GM13976 (cell line): ENCODE data around the gene FGF21.

Experiments used
- DNase-seq: peaks from one replicate; pipeline ENCODE4 v3.0.0; 2012; ENCODE audit warnings: low spot score
- in situ Hi-C: fragments of 300-500 bp; cut with MboI; formaldehyde crosslinking; loops from one replicate; pipeline ENCODE4 v1.12.0; 2022; ENCODE audit warnings: low sequenced_read_pairs, mixed read lengths, inconsistent platforms; ENCODE audit not compliant: unreplicated experiment
- TF ChIP-seq, protein P1 (sequence below): IDR thresholded peaks from 2 replicates; pipeline ENCODE4 v1.5.1; 2012; ENCODE audit warnings: borderline replicate concordance, mild to moderate bottlenecking; ENCODE audit not compliant: insufficient read depth; ENCODE audit errors: extremely low read depth, missing control alignments, control extremely low read depth

FGF21 gene

DNA sequence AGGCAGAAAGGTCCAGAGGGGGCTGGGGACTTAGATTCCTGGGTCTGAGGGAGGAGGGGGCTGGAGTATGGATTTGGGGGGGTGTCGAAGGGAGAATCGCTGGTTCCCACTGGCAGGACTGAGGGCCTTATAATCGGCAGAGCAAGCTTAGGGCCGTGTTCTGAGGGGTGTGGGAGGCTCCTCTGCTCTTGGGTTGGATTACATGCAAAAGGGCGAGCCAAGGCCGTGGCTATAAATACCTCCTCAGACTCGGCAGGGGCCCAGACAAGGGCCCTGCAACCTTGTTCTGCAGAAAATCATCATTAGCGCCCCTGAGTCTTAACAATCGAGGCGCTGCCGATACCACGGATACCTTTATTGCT, 35.1 kb upstream of the FGF21 start:
- TF ChIP-seq, protein P1, sequence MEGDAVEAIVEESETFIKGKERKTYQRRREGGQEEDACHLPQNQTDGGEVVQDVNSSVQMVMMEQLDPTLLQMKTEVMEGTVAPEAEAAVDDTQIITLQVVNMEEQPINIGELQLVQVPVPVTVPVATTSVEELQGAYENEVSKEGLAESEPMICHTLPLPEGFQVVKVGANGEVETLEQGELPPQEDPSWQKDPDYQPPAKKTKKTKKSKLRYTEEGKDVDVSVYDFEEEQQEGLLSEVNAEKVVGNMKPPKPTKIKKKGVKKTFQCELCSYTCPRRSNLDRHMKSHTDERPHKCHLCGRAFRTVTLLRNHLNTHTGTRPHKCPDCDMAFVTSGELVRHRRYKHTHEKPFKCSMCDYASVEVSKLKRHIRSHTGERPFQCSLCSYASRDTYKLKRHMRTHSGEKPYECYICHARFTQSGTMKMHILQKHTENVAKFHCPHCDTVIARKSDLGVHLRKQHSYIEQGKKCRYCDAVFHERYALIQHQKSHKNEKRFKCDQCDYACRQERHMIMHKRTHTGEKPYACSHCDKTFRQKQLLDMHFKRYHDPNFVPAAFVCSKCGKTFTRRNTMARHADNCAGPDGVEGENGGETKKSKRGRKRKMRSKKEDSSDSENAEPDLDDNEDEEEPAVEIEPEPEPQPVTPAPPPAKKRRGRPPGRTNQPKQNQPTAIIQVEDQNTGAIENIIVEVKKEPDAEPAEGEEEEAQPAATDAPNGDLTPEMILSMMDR: no peak
- in situ Hi-C loops: no loop called here
- no peak for DNase-seq

DNA sequence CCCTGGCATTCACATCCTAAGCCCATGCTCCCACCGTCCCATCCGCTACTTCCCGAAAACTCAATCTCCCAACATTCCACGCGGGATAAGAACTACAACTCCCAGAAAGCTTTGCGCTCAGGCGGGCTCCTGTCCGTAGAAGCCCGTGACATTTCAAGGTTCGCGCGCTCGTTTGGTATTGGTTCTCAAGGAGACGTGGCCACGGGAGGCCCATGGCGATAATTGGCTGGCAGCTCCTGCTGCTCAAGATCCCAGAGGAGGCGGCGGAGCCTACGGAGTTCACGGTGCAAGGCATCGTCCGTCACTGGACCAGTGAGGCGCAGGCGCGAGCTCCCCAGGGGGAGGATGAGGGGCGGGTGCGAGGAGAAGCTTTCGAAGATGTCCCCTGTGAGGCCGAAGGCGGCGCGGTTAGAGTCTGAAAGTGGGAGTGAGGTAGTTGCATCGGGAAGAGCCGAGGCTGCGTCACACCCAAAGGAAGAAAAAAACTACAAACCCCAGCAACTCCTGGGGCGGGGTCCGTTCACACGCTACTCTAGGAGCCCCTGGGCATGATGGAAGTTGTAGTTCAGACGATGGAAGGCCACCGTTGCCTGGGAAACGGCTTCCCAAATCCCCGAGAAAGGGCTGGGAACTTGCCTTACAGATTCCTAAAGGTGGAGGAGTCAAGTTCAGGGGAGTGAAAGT, 34.6 kb upstream of the FGF21 start:
- TF ChIP-seq, protein P1: no peak
- in situ Hi-C loops: no loop called here
- DNase-seq: peak; percentile 96

DNA sequence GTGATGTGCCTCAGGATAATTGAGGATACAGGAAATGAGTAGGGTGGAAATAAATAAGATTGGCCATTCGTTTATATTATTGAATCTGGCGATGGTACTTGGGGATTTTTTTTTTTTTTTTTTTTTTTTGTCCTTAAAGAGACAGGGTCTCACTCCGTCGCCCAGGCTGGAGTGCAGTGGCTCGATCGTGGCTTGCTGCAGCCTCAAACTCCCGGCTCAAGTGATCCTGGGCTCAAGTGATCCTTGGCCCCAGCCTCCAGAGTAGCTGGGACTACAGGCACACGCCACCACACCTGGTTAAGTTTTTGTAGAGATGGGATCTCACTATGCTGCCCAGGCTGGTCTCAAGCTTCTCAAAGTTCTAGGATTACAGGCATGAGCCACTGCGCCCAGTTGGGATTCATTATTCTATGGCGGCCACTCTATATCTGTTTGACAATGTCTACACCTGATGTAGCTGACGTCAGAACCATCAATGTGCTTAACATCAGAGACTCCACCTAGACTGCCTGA, 33.1 kb upstream of the FGF21 start:
- in situ Hi-C loops: no loop called here
- TF ChIP-seq, protein P1: no peak
- DNase-seq: no peak

DNA sequence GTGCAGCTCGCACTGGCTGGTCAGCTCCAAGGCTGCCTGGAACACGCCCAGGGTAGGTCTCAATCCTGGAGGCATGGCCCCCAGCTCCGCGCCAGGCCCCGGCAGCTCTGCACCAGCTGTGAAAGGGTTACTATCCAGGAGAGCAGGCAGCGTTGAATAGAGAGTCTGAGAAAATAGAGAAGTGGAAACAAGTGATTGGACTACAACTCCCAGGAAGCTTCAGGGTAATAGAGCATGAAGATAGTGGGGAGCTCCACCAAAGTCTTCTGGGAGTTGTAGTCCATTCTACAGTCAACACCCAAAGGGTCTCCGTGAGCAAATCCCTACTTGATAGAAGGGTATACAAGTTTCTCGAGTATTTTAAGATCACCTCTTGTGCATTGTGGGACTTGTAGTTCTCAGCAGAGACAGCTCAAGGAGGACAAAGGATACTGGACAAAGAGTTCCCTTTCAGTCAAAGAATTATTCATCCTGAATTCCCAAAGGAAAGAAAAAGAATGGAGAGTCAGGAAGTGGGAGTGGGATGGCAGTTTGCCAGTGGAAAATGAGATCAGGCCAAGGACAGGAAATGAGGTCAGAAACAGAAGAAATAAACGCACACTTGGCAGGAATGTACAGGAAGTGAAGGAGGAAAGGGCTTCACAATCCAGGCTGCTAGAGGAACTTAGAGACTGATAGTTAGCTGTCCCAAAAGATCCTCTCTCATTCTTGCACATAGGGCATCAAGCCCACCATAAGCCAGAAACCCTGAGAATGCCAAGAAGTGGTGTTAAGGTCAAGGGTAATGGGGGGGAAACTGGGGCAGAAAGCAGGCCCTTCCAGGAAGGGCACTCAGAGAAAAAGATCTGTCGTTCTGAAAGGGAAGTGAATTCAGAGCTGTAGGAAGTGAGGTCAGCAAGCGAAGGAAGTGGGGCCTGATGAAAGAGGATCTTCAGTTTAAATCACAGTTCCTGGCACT, 30.2 kb upstream of the FGF21 start:
- in situ Hi-C loops: no loop called here
- peak; percentile 78 for DNase-seq
- TF ChIP-seq, protein P1: no peak

DNA sequence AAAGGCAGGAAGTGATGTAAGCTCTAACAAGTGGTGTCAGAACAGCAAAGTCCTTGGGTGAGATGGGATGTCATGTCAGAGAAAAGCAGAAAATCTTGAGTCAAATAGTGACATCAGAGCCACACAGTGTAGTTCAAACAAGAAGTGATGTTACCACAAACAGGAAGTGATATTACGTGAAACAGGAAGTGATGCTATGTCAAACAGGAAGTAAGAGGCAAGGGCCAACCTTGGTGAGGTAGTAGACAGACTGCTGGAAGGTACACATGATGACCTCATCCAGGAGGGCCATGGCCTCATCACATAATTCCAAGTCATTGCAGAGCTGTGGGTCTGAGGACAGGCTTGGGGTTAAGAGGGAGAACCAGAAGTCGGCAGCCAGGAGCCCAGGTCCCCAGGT, 28.8 kb upstream of the FGF21 start:
- DNase-seq: no peak
- in situ Hi-C loops: no loop called here
- TF ChIP-seq, protein P1: no peak

DNA sequence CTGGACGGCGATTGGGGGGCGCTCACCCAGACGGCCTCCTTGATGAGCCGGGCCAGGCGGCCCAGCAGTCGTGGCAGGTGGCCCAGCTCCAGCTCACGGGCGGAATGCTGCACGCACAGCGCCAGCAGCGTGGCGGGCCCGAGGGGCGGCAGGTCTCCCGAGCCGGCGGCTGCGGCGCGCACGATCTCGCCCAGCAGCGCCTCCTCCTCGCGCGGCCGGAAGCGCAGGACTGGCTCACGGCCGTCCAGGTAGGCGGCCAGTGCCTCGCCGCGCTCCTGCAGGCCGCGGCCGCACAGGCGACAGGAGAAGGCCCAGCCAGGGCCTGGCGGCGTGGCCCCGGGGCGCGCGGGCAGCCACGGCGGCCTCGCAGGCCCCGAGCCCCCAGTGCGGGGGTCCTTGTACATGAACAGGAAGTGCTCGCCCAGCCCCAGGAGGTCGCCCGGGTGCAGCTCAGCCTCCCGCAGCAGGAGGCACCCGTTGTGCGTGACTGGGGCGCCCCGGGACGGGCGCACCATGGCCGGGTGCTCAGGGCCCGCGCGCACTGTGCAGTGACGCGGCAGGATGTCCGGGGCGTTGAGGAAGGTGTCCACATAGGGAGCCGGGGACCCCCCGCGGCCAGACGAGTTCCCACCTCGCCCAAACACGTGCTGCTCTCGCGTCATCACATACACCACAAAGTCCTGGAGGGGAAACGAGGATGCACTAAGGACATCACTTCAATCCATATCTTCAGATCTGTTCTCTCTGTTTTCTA, 26.2 kb upstream of the FGF21 start:
- no peak for DNase-seq
- in situ Hi-C loops: no loop called here
- TF ChIP-seq, protein P1: no peak
